Thyroid gland (tissue), 4 donors: Measurements from ENCODE around the gene AMIGO1.

Experiments used
- POLR2A ChIP-seq, 2 donors: fragments of 450-650 bp; IDR thresholded peaks; one replicate each; pipeline ENCODE4 v1.6.1; 2017; ENCODE audit warnings: antibody characterized with exemption in 2 of 2, mild to moderate bottlenecking in 2 of 2, moderate library complexity in 1 of 2
- TF ChIP-seq, protein P1 (sequence below), 6 experiments: fragments of 200-600 bp in 3 of 6; fragments of 450-650 bp in 3 of 6; sonication (generic) in 3 of 6; IDR thresholded peaks; one replicate each; pipeline ENCODE4 v1.5.1; 2016 to 2019; ENCODE audit warnings: antibody characterized with exemption in 6 of 6, mild to moderate bottlenecking in 2 of 6, inconsistent platforms in 1 of 6, moderate library complexity in 1 of 6

DNA sequence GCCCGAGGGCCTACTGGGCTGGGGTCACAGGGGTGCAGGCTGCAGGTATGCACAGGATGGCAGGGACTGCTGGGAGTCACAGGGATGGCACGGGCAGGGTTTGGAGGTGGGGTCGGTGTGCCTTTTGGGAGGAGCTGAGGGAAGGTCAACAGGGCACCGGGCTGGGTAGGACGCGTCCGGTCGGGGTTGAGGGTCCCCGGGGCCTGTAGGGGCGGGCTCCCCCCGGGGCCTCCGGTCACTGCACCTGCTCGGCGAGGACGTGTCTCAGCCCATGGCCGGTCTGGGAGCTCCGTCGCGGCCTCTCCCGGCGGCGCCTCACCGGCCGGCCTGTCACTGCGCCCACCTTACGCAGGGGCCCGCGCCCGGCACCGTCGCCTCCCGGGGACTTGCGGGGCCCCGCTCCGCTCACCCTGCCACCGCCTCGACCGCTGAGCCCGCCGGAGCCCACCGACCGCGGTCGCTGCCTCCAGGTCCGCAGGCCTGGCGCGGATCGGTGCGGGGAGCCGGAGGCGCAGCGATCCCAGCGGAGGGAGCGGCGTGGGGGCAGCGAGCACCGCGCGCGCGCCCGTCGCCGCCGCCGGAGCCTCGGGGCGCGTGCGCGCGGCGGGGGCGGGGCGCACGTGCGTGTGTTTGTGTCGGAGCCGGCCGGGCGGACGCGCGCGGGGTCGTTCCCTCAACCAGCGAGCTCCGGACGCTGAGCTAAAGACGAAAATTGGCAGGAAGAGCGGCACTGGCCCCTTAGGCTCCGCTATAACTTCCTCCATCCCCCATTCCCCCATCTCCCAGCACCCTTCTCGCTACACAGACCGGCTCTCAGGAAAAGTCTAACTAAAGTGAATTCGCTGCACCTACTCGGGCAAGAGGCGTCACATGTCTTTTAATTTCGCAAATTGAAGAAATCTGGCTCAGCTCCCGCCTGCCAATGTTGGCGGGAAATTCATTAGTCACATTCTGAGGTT, at the start of gene AMIGO1:
- TF ChIP-seq, protein P1, sequence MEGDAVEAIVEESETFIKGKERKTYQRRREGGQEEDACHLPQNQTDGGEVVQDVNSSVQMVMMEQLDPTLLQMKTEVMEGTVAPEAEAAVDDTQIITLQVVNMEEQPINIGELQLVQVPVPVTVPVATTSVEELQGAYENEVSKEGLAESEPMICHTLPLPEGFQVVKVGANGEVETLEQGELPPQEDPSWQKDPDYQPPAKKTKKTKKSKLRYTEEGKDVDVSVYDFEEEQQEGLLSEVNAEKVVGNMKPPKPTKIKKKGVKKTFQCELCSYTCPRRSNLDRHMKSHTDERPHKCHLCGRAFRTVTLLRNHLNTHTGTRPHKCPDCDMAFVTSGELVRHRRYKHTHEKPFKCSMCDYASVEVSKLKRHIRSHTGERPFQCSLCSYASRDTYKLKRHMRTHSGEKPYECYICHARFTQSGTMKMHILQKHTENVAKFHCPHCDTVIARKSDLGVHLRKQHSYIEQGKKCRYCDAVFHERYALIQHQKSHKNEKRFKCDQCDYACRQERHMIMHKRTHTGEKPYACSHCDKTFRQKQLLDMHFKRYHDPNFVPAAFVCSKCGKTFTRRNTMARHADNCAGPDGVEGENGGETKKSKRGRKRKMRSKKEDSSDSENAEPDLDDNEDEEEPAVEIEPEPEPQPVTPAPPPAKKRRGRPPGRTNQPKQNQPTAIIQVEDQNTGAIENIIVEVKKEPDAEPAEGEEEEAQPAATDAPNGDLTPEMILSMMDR (IDR thresholded peaks at IDR 0.05), result no peak
- peak in 1 of 2 donors; percentile 30 for TF ChIP-seq POLR2A (IDR thresholded peaks at IDR 0.05)
